WTC11 (cell line): ENCODE data around the gene FNIP1. TPM values are rescaled to one million over a fixed set of nuclear protein-coding genes. Genes with fewer than 3 reads are reported as not detected.

Experiments used
- ATAC-seq: fragments of 200-7000 bp; cut with Tn5 transposase; 2 replicates; pipeline ENCODE4 v1.10.0; 2021; ENCODE audit warnings: mild to moderate bottlenecking, moderate library complexity
- CTCF ChIA-PET: fragments of 300-600 bp; sonication (Branson Sonifier 250); formaldehyde crosslinking; loops from one replicate; lab custom pipeline; 2021; ENCODE audit warnings: antibody characterized with exemption; lab: Charles Lee
- POLR2A ChIA-PET: fragments of 350-600 bp; sonication (Branson Sonifier 250); formaldehyde crosslinking; loops from one replicate; lab custom pipeline; 2021; ENCODE audit warnings: antibody characterized with exemption; lab: Charles Lee
- DNase-seq: peaks from one replicate; pipeline ENCODE4 v3.0.0; 2021; ENCODE audit warnings: low spot score
- H3K27ac Mint-ChIP-seq: 2 replicates; pipeline ENCODE4 v1.8.0; 2021; ENCODE audit warnings: mixed read lengths
- H3K27me3 Mint-ChIP-seq: 2 replicates; pipeline ENCODE4 v1.8.0; 2021; ENCODE audit warnings: low read depth, mild to moderate bottlenecking, moderate library complexity, mixed read lengths
- H3K36me3 Mint-ChIP-seq: 2 replicates; pipeline ENCODE4 v1.8.0; 2021; ENCODE audit warnings: mixed read lengths
- H3K4me1 Mint-ChIP-seq: 2 replicates; pipeline ENCODE4 v1.8.0; 2022; ENCODE audit warnings: mixed read lengths
- H3K4me3 Mint-ChIP-seq: 2 replicates; pipeline ENCODE4 v1.8.0; 2021; ENCODE audit warnings: mild to moderate bottlenecking, moderate library complexity, mixed read lengths
- H3K9me3 Mint-ChIP-seq: 2 replicates; pipeline ENCODE4 v1.8.0; 2021; ENCODE audit warnings: mixed read lengths
- CREB1 ChIP-seq: sonication (generic); formaldehyde crosslinking; IDR thresholded peaks from 2 replicates; pipeline ENCODE4 v1.8.0; 2023; ENCODE audit warnings: mild to moderate bottlenecking, missing genetic modification reagents
- ESRRA ChIP-seq: sonication (generic); formaldehyde crosslinking; IDR thresholded peaks from 2 replicates; pipeline ENCODE4 v1.8.1; 2022; ENCODE audit warnings: mild to moderate bottlenecking, missing genetic modification reagents, borderline replicate concordance
- ETV6 ChIP-seq: sonication (generic); formaldehyde crosslinking; IDR thresholded peaks from 2 replicates; pipeline ENCODE4 v1.8.1; 2022; ENCODE audit warnings: mild to moderate bottlenecking, missing genetic modification reagents
- NFE2L1 ChIP-seq: sonication (generic); formaldehyde crosslinking; IDR thresholded peaks from 2 replicates; pipeline ENCODE4 v1.8.1; 2023; ENCODE audit warnings: missing genetic modification reagents
- NR2C2 ChIP-seq: sonication (generic); formaldehyde crosslinking; IDR thresholded peaks from 2 replicates; pipeline ENCODE4 v1.8.0; 2022; ENCODE audit warnings: mild to moderate bottlenecking, missing genetic modification reagents
- TCF7 ChIP-seq: sonication (generic); formaldehyde crosslinking; IDR thresholded peaks from 2 replicates; pipeline ENCODE4 v1.8.0; 2022; ENCODE audit warnings: mild to moderate bottlenecking, low read depth, missing genetic modification reagents, moderate library complexity
- TEAD1 ChIP-seq: sonication (generic); formaldehyde crosslinking; IDR thresholded peaks from 2 replicates; pipeline ENCODE4 v1.8.0; 2022; ENCODE audit warnings: mild to moderate bottlenecking, missing genetic modification reagents
- TP53 ChIP-seq: sonication (generic); formaldehyde crosslinking; IDR thresholded peaks from 2 replicates; pipeline ENCODE4 v1.8.1; 2023; ENCODE audit warnings: mild to moderate bottlenecking, missing genetic modification reagents
- total RNA-seq: library from RNA; stranded (reverse); gene quantifications from 3 replicates; pipeline ENCODE4 v1.2.3, GENCODE V29; 2021
- TF ChIP-seq, protein P1 (sequence below): sonication (generic); formaldehyde crosslinking; IDR thresholded peaks from 2 replicates; pipeline ENCODE4 v1.8.1; 2022; ENCODE audit warnings: mild to moderate bottlenecking, missing genetic modification reagents, moderate library complexity, borderline replicate concordance
- TF ChIP-seq, protein P2 (sequence below): sonication (generic); formaldehyde crosslinking; conservative IDR thresholded peaks from 2 replicates; pipeline ENCODE4 v1.8.1; 2023; ENCODE audit warnings: mild to moderate bottlenecking, low read depth, missing genetic modification reagents, moderate library complexity
- TF ChIP-seq, protein P3 (sequence below): sonication (generic); formaldehyde crosslinking; IDR thresholded peaks from 2 replicates; pipeline ENCODE4 v1.8.1; 2022; ENCODE audit warnings: missing genetic modification reagents, borderline replicate concordance
- TF ChIP-seq, protein P4 (sequence below): sonication (generic); formaldehyde crosslinking; IDR thresholded peaks from 2 replicates; pipeline ENCODE4 v1.8.1; 2023; ENCODE audit warnings: mild to moderate bottlenecking, missing genetic modification reagents, borderline replicate concordance
- TF ChIP-seq, protein P5 (sequence below): sonication (generic); formaldehyde crosslinking; IDR thresholded peaks from 2 replicates; pipeline ENCODE4 v1.8.0; 2023; ENCODE audit warnings: missing genetic modification reagents, mild to moderate bottlenecking, borderline replicate concordance

FNIP1 gene
- total RNA-seq, 1 experiment from 2014 or later: 17.2 TPM

DNA sequence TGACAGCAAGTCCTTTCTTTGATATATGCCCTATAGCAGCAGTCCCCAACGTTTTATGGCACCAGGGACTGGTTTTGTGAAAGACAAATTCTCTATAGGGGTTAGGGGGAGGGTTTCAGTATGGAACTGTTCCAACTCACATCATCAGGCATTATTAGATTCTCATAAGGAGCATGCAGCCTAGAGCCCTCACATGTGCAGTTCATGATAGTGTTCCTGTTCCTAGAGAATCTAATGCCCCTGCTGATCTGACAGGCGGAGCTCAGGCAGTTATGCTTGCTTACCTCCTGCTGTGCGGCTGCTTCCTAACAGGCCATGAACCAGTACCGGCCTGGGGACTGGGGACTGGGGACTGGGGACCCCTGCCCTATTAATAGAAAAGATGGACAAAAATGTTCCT lies 159.1 kb downstream of the FNIP1 start (continued):
- TF ChIP-seq, protein P1, sequence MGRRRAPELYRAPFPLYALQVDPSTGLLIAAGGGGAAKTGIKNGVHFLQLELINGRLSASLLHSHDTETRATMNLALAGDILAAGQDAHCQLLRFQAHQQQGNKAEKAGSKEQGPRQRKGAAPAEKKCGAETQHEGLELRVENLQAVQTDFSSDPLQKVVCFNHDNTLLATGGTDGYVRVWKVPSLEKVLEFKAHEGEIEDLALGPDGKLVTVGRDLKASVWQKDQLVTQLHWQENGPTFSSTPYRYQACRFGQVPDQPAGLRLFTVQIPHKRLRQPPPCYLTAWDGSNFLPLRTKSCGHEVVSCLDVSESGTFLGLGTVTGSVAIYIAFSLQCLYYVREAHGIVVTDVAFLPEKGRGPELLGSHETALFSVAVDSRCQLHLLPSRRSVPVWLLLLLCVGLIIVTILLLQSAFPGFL (CRISPR knock-in tag): no peak
- TF ChIP-seq ETV6 (CRISPR knock-in tag): no peak
- no peak for TF ChIP-seq TCF7
- TF ChIP-seq TP53: no peak
- TF ChIP-seq CREB1 (CRISPR knock-in tag): no peak
- TF ChIP-seq NFE2L1 (CRISPR knock-in tag): no peak
- TF ChIP-seq, protein P2, sequence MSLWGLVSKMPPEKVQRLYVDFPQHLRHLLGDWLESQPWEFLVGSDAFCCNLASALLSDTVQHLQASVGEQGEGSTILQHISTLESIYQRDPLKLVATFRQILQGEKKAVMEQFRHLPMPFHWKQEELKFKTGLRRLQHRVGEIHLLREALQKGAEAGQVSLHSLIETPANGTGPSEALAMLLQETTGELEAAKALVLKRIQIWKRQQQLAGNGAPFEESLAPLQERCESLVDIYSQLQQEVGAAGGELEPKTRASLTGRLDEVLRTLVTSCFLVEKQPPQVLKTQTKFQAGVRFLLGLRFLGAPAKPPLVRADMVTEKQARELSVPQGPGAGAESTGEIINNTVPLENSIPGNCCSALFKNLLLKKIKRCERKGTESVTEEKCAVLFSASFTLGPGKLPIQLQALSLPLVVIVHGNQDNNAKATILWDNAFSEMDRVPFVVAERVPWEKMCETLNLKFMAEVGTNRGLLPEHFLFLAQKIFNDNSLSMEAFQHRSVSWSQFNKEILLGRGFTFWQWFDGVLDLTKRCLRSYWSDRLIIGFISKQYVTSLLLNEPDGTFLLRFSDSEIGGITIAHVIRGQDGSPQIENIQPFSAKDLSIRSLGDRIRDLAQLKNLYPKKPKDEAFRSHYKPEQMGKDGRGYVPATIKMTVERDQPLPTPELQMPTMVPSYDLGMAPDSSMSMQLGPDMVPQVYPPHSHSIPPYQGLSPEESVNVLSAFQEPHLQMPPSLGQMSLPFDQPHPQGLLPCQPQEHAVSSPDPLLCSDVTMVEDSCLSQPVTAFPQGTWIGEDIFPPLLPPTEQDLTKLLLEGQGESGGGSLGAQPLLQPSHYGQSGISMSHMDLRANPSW (CRISPR knock-in tag): no peak
- no peak for TF ChIP-seq ESRRA (CRISPR knock-in tag)

DNA sequence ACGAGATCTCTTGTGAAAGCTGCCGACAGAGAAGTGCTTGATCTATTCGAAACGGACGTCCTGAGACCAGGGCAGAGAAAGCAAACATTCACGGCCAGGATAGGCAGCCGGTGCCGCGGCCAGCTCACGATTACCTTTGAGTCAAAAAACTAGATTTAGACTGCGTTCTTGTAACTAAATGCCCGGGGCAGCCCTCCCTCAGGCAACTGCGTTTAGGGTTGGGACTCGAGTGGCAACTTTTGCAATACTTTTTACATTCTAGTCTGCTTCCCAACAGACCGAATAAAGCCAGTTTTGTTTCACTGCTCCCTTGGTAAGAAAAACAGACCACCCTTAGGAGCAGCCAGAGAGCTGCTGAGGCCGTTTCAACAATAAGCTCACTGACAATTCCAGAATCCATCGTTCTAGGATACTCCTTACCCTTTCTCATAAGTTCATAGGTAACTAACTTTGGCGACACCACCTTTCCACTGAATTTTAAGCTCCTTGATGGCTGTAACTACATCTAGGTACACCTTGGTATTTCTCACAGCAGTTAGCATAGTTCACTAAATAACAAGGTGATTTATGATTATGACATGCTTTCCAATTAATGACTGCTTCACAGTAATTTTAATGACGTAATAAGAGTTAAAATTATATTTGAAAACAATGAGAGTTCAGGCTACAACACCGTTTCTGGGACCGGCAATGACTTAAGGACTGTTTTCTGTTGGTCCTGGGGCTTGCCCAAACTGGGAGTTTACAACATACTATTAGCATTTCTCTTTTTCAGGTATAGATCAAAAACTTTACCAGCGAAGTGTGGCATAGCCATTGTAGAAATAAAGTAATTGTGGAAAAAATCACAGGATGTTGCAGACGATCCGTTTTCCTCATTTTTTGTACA lies 160.9 kb downstream of the FNIP1 start:
- Mint-ChIP-seq H3K36me3 (no peaks in the 10 kb centered on the region), H3K27me3 (no peaks in the 10 kb centered on the region), H3K27ac (peak overlapping the region; percentile 99), H3K4me3 (peak overlapping the region; percentile 97), H3K9me3 (no peaks in the 10 kb centered on the region), H3K4me1 (peaks cover 16% of the 10 kb centered on the region)
- ChIA-PET CTCF (no interaction called here), POLR2A (interaction anchor here (1.4 kb wide), 1 partner anchor 11 kb away, joined by 3 read pairs; no protein-coding TSS in a partner anchor)
- no peak; the same call in 1 of the 2 replicates for ATAC-seq
- peak; percentile 25 for DNase-seq
- TF ChIP-seq, protein P3, sequence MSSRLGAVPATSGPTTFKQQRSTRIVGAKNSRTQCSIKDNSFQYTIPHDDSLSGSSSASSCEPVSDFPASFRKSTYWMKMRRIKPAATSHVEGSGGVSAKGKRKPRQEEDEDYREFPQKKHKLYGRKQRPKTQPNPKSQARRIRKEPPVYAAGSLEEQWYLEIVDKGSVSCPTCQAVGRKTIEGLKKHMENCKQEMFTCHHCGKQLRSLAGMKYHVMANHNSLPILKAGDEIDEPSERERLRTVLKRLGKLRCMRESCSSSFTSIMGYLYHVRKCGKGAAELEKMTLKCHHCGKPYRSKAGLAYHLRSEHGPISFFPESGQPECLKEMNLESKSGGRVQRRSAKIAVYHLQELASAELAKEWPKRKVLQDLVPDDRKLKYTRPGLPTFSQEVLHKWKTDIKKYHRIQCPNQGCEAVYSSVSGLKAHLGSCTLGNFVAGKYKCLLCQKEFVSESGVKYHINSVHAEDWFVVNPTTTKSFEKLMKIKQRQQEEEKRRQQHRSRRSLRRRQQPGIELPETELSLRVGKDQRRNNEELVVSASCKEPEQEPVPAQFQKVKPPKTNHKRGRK (CRISPR knock-in tag): no peak
- TF ChIP-seq TEAD1: no peak
- TF ChIP-seq, protein P4, sequence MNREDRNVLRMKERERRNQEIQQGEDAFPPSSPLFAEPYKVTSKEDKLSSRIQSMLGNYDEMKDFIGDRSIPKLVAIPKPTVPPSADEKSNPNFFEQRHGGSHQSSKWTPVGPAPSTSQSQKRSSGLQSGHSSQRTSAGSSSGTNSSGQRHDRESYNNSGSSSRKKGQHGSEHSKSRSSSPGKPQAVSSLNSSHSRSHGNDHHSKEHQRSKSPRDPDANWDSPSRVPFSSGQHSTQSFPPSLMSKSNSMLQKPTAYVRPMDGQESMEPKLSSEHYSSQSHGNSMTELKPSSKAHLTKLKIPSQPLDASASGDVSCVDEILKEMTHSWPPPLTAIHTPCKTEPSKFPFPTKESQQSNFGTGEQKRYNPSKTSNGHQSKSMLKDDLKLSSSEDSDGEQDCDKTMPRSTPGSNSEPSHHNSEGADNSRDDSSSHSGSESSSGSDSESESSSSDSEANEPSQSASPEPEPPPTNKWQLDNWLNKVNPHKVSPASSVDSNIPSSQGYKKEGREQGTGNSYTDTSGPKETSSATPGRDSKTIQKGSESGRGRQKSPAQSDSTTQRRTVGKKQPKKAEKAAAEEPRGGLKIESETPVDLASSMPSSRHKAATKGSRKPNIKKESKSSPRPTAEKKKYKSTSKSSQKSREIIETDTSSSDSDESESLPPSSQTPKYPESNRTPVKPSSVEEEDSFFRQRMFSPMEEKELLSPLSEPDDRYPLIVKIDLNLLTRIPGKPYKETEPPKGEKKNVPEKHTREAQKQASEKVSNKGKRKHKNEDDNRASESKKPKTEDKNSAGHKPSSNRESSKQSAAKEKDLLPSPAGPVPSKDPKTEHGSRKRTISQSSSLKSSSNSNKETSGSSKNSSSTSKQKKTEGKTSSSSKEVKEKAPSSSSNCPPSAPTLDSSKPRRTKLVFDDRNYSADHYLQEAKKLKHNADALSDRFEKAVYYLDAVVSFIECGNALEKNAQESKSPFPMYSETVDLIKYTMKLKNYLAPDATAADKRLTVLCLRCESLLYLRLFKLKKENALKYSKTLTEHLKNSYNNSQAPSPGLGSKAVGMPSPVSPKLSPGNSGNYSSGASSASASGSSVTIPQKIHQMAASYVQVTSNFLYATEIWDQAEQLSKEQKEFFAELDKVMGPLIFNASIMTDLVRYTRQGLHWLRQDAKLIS (CRISPR knock-in tag): no peak
- TF ChIP-seq NR2C2 (CRISPR knock-in tag): no peak
- TF ChIP-seq, protein P5, sequence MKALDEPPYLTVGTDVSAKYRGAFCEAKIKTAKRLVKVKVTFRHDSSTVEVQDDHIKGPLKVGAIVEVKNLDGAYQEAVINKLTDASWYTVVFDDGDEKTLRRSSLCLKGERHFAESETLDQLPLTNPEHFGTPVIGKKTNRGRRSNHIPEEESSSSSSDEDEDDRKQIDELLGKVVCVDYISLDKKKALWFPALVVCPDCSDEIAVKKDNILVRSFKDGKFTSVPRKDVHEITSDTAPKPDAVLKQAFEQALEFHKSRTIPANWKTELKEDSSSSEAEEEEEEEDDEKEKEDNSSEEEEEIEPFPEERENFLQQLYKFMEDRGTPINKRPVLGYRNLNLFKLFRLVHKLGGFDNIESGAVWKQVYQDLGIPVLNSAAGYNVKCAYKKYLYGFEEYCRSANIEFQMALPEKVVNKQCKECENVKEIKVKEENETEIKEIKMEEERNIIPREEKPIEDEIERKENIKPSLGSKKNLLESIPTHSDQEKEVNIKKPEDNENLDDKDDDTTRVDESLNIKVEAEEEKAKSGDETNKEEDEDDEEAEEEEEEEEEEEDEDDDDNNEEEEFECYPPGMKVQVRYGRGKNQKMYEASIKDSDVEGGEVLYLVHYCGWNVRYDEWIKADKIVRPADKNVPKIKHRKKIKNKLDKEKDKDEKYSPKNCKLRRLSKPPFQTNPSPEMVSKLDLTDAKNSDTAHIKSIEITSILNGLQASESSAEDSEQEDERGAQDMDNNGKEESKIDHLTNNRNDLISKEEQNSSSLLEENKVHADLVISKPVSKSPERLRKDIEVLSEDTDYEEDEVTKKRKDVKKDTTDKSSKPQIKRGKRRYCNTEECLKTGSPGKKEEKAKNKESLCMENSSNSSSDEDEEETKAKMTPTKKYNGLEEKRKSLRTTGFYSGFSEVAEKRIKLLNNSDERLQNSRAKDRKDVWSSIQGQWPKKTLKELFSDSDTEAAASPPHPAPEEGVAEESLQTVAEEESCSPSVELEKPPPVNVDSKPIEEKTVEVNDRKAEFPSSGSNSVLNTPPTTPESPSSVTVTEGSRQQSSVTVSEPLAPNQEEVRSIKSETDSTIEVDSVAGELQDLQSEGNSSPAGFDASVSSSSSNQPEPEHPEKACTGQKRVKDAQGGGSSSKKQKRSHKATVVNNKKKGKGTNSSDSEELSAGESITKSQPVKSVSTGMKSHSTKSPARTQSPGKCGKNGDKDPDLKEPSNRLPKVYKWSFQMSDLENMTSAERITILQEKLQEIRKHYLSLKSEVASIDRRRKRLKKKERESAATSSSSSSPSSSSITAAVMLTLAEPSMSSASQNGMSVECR (CRISPR knock-in tag): 0 out of 2 replicates have a peak, but pooled peaks have one; percentile 60
